ENCODE data around the gene FRMPD2. TPM values are rescaled to one million over a fixed set of nuclear protein-coding genes. Genes with fewer than 3 reads are reported as not detected.

Gene FRMPD2
- total and polyA plus RNA-seq, 7 donors = 0.04 TPM; not detected in 6

DNA sequence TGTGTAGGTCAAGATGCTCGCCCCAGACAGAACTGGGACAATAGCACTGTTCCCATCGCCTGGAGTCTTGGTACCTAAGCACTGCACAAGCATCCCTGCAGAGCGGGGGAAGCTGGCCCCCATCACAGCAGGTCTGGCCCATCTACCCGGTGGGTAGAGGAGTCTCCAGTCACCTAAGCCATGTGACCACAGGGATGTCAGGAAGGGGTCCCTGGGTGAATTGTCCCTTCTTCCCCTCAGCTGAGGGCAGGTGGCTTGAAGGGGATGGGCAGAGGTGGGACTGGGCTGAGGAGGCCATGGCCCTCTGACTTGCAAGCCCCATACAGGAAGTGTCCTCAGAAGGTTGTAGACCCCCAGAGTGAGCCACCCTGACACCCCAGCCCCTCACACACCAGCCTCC lies 39.7 kb downstream of the FRMPD2 start:
- TF ChIP-seq, protein P1, sequence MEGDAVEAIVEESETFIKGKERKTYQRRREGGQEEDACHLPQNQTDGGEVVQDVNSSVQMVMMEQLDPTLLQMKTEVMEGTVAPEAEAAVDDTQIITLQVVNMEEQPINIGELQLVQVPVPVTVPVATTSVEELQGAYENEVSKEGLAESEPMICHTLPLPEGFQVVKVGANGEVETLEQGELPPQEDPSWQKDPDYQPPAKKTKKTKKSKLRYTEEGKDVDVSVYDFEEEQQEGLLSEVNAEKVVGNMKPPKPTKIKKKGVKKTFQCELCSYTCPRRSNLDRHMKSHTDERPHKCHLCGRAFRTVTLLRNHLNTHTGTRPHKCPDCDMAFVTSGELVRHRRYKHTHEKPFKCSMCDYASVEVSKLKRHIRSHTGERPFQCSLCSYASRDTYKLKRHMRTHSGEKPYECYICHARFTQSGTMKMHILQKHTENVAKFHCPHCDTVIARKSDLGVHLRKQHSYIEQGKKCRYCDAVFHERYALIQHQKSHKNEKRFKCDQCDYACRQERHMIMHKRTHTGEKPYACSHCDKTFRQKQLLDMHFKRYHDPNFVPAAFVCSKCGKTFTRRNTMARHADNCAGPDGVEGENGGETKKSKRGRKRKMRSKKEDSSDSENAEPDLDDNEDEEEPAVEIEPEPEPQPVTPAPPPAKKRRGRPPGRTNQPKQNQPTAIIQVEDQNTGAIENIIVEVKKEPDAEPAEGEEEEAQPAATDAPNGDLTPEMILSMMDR (IDR thresholded peaks at IDR 0.05) = no peak
- WGBS, 3 donors = 84 to 86% (median 85%) methylated on average over 4 of the region's 4 CpGs
- DNase-seq (no peak), ATAC-seq (no peak)
- no peaks in the 10 kb centered on the region for H3K27me3 ChIP-seq (ENCODE audit: insufficient read depth in 3 of 3, low read length in 2 of 3)
- intact Hi-C loops (cut with DNase I) = no loop called here
- no peaks in the 10 kb centered on the region for H3K9me3 ChIP-seq
- H3K4me1 ChIP-seq = no peaks in the 10 kb centered on the region
- no peaks in the 10 kb centered on the region for H3K36me3 ChIP-seq (ENCODE audit: insufficient read depth in 1 of 2, low read depth in 1 of 2)
- H3K27ac ChIP-seq = no peak overlapping the region
- no peak overlapping the region for H3K4me3 ChIP-seq

DNA sequence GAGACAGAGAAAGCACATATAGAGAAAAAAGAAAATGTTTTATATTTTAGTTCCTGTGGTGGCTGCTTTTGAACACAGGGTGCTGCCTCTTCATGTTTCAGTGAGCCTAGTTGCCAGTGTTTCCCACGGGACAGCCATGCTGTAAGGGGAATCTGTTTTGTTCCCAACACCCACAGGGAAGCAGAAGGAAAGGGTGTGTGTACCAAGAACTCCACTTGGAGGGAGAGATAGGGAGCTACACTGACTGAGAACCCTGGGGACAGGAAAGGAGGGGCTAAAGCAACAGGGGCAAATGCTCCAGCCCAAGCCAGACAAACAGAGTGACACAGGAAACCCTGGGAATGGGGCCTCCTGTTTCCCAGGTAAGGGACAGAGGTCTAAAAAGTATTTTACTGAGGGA lies 40.2 kb downstream of the FRMPD2 start:
- WGBS, 3 donors = 45 to 69% (median 68%) methylated on average over 1 of the region's 1 CpG
- Histone ChIP-seq H3K4me3 (no peak overlapping the region), H3K9me3 (no peaks in the 10 kb centered on the region), H3K27ac (no peak overlapping the region), H3K4me1 (no peaks in the 10 kb centered on the region), H3K27me3 (ENCODE audit: insufficient read depth in 3 of 3, low read length in 2 of 3) (no peaks in the 10 kb centered on the region), H3K36me3 (ENCODE audit: insufficient read depth in 1 of 2, low read depth in 1 of 2) (no peaks in the 10 kb centered on the region)
- no peak for ATAC-seq
- TF ChIP-seq, protein P1 (IDR thresholded peaks at IDR 0.05) = no peak
- no peak for DNase-seq
- intact Hi-C loops (cut with DNase I) = no loop called here

DNA sequence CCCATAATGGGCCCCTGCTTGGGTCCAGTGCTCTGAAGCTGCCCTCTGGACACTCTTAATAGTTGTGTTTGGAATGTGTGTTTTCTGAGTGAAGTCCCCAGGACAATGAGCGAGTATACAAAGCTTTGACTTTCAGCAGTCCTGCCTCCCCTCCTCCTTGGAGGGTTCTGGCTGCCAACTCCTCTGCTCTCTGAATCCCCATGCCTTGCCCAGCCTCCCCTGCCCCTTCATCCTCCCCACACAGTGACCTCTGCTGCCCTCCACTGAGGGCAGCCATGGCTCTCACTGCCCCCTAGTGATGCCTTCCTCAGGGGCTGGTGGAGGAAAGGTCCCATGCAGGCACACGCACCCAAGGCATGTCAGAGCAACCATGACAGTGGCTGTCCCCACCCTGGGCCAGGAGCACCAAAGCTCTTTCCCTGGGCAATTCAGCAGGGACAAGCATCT lies 40.9 kb downstream of the FRMPD2 start:
- H3K36me3 ChIP-seq (ENCODE audit: insufficient read depth in 1 of 2, low read depth in 1 of 2) = no peaks in the 10 kb centered on the region
- TF ChIP-seq, protein P1 (IDR thresholded peaks at IDR 0.05) = no peak
- intact Hi-C loops (cut with DNase I) = no loop called here
- no peak overlapping the region for H3K27ac ChIP-seq
- H3K27me3 ChIP-seq (ENCODE audit: insufficient read depth in 3 of 3, low read length in 2 of 3) = no peaks in the 10 kb centered on the region
- no peak for ATAC-seq
- no peaks in the 10 kb centered on the region for H3K9me3 ChIP-seq
- H3K4me3 ChIP-seq = no peak overlapping the region
- DNase-seq = no peak
- H3K4me1 ChIP-seq = no peaks in the 10 kb centered on the region
- 63 to 82% (median 69%) methylated on average over 2 of the region's 2 CpGs for WGBS, 3 donors

DNA sequence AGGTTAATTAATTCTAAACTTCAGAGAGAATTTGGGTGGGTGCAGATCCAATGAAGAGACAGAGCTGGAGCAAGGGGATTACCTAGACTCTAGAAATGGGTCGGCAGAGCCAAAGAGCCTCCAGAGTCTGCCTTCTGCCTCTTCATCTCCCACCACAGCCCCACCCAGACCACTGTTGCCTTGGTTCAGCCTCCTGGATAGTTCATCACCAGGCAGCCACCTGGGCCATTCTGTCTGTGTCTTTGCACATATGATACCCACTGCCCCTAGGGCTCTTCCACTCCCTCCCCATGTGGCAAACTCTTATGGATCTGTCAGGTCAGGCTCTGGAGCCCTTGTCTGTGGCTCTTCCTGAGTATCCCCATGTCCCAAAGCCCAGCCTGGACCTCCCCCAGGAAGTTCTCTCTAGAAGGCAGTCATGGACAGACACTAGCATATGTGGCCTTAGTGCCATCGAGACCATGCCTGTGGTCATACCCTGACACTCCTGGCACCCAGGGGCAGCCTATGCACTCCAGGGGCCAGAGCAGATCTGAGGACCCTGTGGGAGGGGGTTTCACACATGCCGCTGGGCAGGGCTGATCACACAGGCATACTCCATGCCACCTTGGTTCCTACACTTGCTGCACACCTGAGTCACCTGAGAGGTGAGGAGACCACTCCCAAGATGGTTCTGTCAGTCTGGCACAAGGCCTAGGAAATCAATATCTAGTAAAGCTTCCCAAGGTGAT lies 41.6 kb downstream of the FRMPD2 start:
- ATAC-seq = no peak
- Histone ChIP-seq H3K36me3 (ENCODE audit: insufficient read depth in 1 of 2, low read depth in 1 of 2) (no peaks in the 10 kb centered on the region), H3K4me3 (no peak overlapping the region), H3K27me3 (ENCODE audit: insufficient read depth in 3 of 3, low read length in 2 of 3) (no peaks in the 10 kb centered on the region), H3K27ac (no peak overlapping the region), H3K4me1 (no peaks in the 10 kb centered on the region), H3K9me3 (no peaks in the 10 kb centered on the region)
- intact Hi-C loops (cut with DNase I) = no loop called here
- DNase-seq = no peak
- 86 to 100% (median 90%) methylated on average over 3 of the region's 3 CpGs for WGBS, 3 donors
- TF ChIP-seq, protein P1 (IDR thresholded peaks at IDR 0.05) = no peak
